Right cardiac atrium (tissue), 5 donors: Measurements from ENCODE around the gene IRX2. TPM values are rescaled to one million over a fixed set of nuclear protein-coding genes. Genes with fewer than 3 reads are reported as not detected.

ENCODE experiments used
- ATAC-seq, 2 donors: fragments of 200-7000 bp; cut with Tn5 transposase; one replicate each; pipeline versions ENCODE4 v1.8.0 to v1.9.1; 2020; ENCODE audit warnings: moderate library complexity in 2 of 2, mild to moderate bottlenecking in 1 of 2
- DNase-seq, 3 donors: peaks; one replicate each; pipeline ENCODE4 v3.0.0-alpha.2; 2020
- H3K27ac ChIP-seq: one replicate; pipeline ENCODE4 v1.5.1; 2013; ENCODE audit warnings: mild to moderate bottlenecking, low read length, control low read depth, moderate library complexity
- H3K27me3 ChIP-seq: one replicate; pipeline ENCODE4 v1.6.1; 2013; ENCODE audit not compliant: control insufficient read depth, insufficient read depth
- H3K4me1 ChIP-seq: one replicate; pipeline ENCODE4 v1.6.1; 2013; ENCODE audit warnings: low read length; ENCODE audit not compliant: control insufficient read depth, insufficient read depth
- H3K4me3 ChIP-seq: one replicate; pipeline ENCODE4 v1.5.1; 2013; ENCODE audit warnings: low read length, control low read depth
- H3K9me3 ChIP-seq: one replicate; pipeline ENCODE4 v1.6.1; 2013; ENCODE audit warnings: low read length; ENCODE audit not compliant: control insufficient read depth
- WGBS: extraction: QIAGEN DNeasy Blood & Tissue Kit; methylation state at CpG from one replicate; pipeline ENCODE4 v1.1.7; 2013; 5-methylcytosine and 5-hydroxymethylcytosine counted together
- intact Hi-C, 4 donors: fragments of 100-400 bp; cut with DNase I; formaldehyde crosslinking; loops; one replicate each; pipeline versions ENCODE4 v1.11.0 to v1.14.0; 2022 to 2023
- polyA plus RNA-seq: library from polyadenylated mRNA; stranded (reverse); fragments of 200-250 nt; gene quantifications from one replicate; pipeline ENCODE4 v1.2.3, GENCODE V29; 2013
- total RNA-seq, 4 donors: library from RNA; stranded (reverse); fragmentation: NEBNext Ultra II Directional; extraction: Animal tissue kit (Norgen Biotek cat#: 25700); gene quantifications; one replicate each; pipeline ENCODE4 v1.2.1, GENCODE V29; 2021
- donor health status: healthy with polysubstance abuse.
- donor health status: DM: no; HTN: yes; CAD: no.
- donor health status: DM: no; HTN: no; CAD: no.
- donor health status: DM: no; HTN: yes; CAD: no; lungs with severe emphysema.
- donor health status: DM: yes; HTN: yes; CAD: no.

The IRX2 gene
- total and polyA plus RNA-seq, 5 donors = 0.20 to 1.4 (median 0.63) TPM; not detected in 1

- Histone ChIP-seq H3K27ac (no peak overlapping the region), H3K4me1 (no peaks in the 10 kb centered on the region), H3K9me3 (no peaks in the 10 kb centered on the region), H3K4me3 (peak overlapping the region; percentile 2), H3K27me3 (no peaks in the 10 kb centered on the region)
- 5% methylated on average over 63 of the region's 63 CpGs for WGBS
- no peak for DNase-seq
- intact Hi-C loops = no loop called here
- no peak for ATAC-seq
Measured at GRCh38 chr5:2755076-2755680, 3.7 kb upstream of the IRX2 start.

- no peak for ATAC-seq
- intact Hi-C loops = no loop called here
- Histone ChIP-seq H3K4me1 (no peaks in the 10 kb centered on the region), H3K9me3 (no peaks in the 10 kb centered on the region), H3K27me3 (no peaks in the 10 kb centered on the region), H3K4me3 (peak overlapping the region; percentile 2), H3K27ac (no peak overlapping the region)
- DNase-seq = no peak
- WGBS = 7% methylated on average over 27 of the region's 27 CpGs
Measured at GRCh38 chr5:2754581-2755075, 3.2 kb upstream of the IRX2 start.

- Histone ChIP-seq H3K4me3 (no peak overlapping the region), H3K4me1 (no peaks in the 10 kb centered on the region), H3K27ac (no peak overlapping the region), H3K9me3 (no peaks in the 10 kb centered on the region), H3K27me3 (no peaks in the 10 kb centered on the region)
- ATAC-seq (no peak), DNase-seq (no peak)
- WGBS = 7% methylated on average over 29 of the region's 29 CpGs
- intact Hi-C loops = no loop called here
Measured at GRCh38 chr5:2753452-2754420, 2.3 kb upstream of the IRX2 start.

GRCh38 chr5:2752821-2753439 is 1.5 kb upstream of the IRX2 start:
- DNase-seq (no peak), ATAC-seq (no peak)
- 8% methylated on average over 34 of the region's 34 CpGs for WGBS
- H3K9me3 ChIP-seq = no peaks in the 10 kb centered on the region
- intact Hi-C loops = no loop called here
- peaks cover 2% of the 10 kb centered on the region for H3K27me3 ChIP-seq
- no peaks in the 10 kb centered on the region for H3K4me1 ChIP-seq
- no peak overlapping the region for H3K4me3 ChIP-seq
- H3K27ac ChIP-seq = no peak overlapping the region

- peak overlapping the region; percentile 51 for H3K4me3 ChIP-seq
- ATAC-seq (peak; percentile 34 to 47), DNase-seq (peak in 1 of 3 donors; percentile 58)
- no peak overlapping the region for H3K27ac ChIP-seq
- no peaks in the 10 kb centered on the region for H3K9me3 ChIP-seq
- 3% methylated on average over 58 of the region's 58 CpGs for WGBS
- no peaks in the 10 kb centered on the region for H3K4me1 ChIP-seq
- intact Hi-C loops = no loop called here
- H3K27me3 ChIP-seq = peaks cover 2% of the 10 kb centered on the region
Measured at GRCh38 chr5:2752059-2752820, 763 bp upstream of the IRX2 start.

GRCh38 chr5:2750758-2751464 is 566 bp downstream of the IRX2 start:
- ATAC-seq = peak in 1 of 2 donors; percentile 8
- Histone ChIP-seq H3K9me3 (no peaks in the 10 kb centered on the region), H3K4me3 (peak overlapping the region; percentile 51), H3K27ac (no peak overlapping the region), H3K4me1 (no peaks in the 10 kb centered on the region), H3K27me3 (peaks cover 2% of the 10 kb centered on the region)
- DNase-seq = no peak
- WGBS = 2% methylated on average over 110 of the region's 110 CpGs
- intact Hi-C loops = no loop called here

GRCh38 chr5:2750026-2750757 is 1.3 kb downstream of the IRX2 start:
- ATAC-seq (no peak), DNase-seq (no peak)
- H3K27me3 ChIP-seq = peaks cover 2% of the 10 kb centered on the region
- peak overlapping the region; percentile 51 for H3K4me3 ChIP-seq
- 6% methylated on average over 63 of the region's 63 CpGs for WGBS
- H3K27ac ChIP-seq = no peak overlapping the region
- H3K9me3 ChIP-seq = no peaks in the 10 kb centered on the region
- H3K4me1 ChIP-seq = no peaks in the 10 kb centered on the region
- intact Hi-C loops = no loop called here

GRCh38 chr5:2749514-2750025 is 1.9 kb downstream of the IRX2 start:
- DNase-seq (no peak), ATAC-seq (no peak)
- Histone ChIP-seq H3K27ac (no peak overlapping the region), H3K27me3 (peaks cover 2% of the 10 kb centered on the region), H3K9me3 (no peaks in the 10 kb centered on the region), H3K4me3 (no peak overlapping the region), H3K4me1 (no peaks in the 10 kb centered on the region)
- WGBS = 14% methylated on average over 45 of the region's 45 CpGs
- intact Hi-C loops = no loop called here

- H3K27me3 ChIP-seq = peaks cover 2% of the 10 kb centered on the region
- H3K4me3 ChIP-seq = no peak overlapping the region
- ATAC-seq (no peak), DNase-seq (no peak)
- intact Hi-C loops = no loop called here
- WGBS = 13% methylated on average over 71 of the region's 71 CpGs
- no peaks in the 10 kb centered on the region for H3K9me3 ChIP-seq
- H3K27ac ChIP-seq = no peak overlapping the region
- no peaks in the 10 kb centered on the region for H3K4me1 ChIP-seq
Measured at GRCh38 chr5:2748861-2749513, 2.5 kb downstream of the IRX2 start.
